PFSK-1 (cell line): ENCODE data around the gene AZIN2.

ENCODE experiments used
- FOXP2 ChIP-seq: optimal IDR thresholded peaks from 2 replicates; pipeline ENCODE3; 2011; ENCODE audit warnings: borderline replicate concordance, control low read depth, inconsistent platforms; ENCODE audit not compliant: insufficient read depth; ENCODE audit errors: extremely low read length, extremely low read depth
- POLR2AphosphoS5 ChIP-seq: IDR thresholded peaks from 2 replicates; pipeline ENCODE4 v1.6.1; 2012; ENCODE audit warnings: low read depth, mild to moderate bottlenecking, control low read depth, low read length, moderate library complexity
- SIN3A ChIP-seq: IDR thresholded peaks from 2 replicates; pipeline ENCODE4 v1.6.1; 2012; ENCODE audit warnings: mild to moderate bottlenecking, low read length, moderate library complexity, borderline replicate concordance; ENCODE audit not compliant: insufficient read depth
- TAF1 ChIP-seq: IDR thresholded peaks from 2 replicates; pipeline ENCODE4 v1.6.1; 2012; ENCODE audit warnings: low read length, control low read depth, borderline replicate concordance; ENCODE audit not compliant: insufficient read depth
- TF ChIP-seq, protein P1 (sequence below), 2 experiments: IDR thresholded peaks; 2 replicates each; pipeline versions ENCODE4 v1.6.1 to v1.8.0; 2011 to 2012; ENCODE audit warnings: low read depth in 2 of 2, low read length in 2 of 2, control low read depth in 1 of 2, inconsistent platforms in 1 of 2, mild to moderate bottlenecking in 1 of 2, moderate library complexity in 1 of 2; ENCODE audit not compliant: insufficient read depth in 1 of 2

The AZIN2 gene

DNA sequence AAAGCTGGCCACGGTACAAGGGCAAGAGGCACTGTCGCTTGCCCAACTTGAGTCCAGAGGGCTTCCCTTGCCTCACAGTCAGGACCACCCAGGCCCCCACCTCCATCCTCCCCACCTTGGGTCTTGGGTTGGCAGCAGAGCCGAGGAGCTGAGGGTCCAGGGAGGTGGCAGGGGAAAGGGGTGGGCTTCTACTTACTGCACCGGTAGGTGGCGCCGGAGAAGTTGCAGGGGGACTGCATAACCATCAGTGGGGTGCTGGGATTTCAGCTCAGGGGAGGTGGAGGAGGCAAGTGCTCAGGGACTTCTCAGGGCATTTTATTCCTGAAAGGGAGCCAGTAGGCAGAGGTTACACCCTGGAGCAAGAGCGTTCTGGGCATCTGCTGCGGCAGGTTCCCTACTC, 56.8 kb downstream of the AZIN2 start:
- TF ChIP-seq POLR2AphosphoS5: no peak
- no peak for TF ChIP-seq FOXP2
- no peak for TF ChIP-seq TAF1
- TF ChIP-seq, protein P1, sequence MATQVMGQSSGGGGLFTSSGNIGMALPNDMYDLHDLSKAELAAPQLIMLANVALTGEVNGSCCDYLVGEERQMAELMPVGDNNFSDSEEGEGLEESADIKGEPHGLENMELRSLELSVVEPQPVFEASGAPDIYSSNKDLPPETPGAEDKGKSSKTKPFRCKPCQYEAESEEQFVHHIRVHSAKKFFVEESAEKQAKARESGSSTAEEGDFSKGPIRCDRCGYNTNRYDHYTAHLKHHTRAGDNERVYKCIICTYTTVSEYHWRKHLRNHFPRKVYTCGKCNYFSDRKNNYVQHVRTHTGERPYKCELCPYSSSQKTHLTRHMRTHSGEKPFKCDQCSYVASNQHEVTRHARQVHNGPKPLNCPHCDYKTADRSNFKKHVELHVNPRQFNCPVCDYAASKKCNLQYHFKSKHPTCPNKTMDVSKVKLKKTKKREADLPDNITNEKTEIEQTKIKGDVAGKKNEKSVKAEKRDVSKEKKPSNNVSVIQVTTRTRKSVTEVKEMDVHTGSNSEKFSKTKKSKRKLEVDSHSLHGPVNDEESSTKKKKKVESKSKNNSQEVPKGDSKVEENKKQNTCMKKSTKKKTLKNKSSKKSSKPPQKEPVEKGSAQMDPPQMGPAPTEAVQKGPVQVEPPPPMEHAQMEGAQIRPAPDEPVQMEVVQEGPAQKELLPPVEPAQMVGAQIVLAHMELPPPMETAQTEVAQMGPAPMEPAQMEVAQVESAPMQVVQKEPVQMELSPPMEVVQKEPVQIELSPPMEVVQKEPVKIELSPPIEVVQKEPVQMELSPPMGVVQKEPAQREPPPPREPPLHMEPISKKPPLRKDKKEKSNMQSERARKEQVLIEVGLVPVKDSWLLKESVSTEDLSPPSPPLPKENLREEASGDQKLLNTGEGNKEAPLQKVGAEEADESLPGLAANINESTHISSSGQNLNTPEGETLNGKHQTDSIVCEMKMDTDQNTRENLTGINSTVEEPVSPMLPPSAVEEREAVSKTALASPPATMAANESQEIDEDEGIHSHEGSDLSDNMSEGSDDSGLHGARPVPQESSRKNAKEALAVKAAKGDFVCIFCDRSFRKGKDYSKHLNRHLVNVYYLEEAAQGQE (IDR thresholded peaks at IDR 0.05; ENCODE audit: insufficient read depth in 1 of 2, low read depth in 2 of 2, low read length in 2 of 2): no peak

DNA sequence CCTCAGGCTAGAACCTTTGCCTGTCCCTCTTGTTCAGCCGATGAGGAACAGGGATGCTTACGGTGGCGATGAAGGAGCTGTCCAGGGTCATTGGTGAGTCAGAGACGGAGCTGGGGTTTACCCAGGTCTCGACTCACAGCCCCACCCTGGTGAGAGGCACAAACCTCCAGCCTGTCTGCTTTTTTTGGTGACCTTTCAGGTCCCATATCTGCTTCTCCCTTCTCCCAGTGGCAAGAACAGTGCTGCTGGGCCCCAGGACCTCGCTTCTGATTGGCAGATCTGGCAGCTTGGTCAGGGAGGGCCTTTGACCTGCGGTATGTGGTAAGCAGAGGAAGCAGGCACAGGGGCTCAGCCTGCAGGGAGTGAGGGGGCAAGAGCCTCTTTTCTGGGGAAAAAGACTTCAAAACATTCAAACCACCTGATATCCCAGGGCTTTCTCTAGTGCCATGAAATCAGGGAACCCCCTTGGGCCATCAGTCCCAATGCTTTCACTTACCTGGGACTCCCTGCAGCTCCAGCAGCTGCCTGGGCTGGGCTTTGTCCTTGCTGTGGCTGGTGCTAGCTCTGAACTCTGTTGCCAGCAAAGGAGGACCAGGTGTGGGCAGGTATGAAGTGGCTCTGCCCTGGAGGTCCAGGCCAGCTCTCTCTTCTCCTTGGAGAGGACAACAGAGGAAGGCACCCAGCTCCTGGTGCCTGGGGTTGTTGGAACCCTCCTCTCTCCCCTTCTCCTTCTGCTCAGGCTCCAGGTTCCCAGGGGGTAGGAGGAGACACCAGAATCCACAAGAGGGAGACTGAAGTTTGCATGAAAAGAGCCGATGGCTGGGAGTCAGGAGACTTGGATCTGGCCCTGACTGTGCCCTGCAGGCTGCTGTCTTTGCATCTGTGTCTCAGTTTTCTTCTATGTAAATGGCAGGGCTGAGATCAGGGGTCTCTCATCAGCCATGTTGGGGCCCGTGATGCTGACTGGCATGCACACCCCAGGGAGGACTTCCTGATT, 59.5 kb downstream of the AZIN2 start:
- no peak for TF ChIP-seq FOXP2
- TF ChIP-seq, protein P1 (IDR thresholded peaks at IDR 0.05; ENCODE audit: insufficient read depth in 1 of 2, low read depth in 2 of 2, low read length in 2 of 2): peak; percentile 74 to 85

DNA sequence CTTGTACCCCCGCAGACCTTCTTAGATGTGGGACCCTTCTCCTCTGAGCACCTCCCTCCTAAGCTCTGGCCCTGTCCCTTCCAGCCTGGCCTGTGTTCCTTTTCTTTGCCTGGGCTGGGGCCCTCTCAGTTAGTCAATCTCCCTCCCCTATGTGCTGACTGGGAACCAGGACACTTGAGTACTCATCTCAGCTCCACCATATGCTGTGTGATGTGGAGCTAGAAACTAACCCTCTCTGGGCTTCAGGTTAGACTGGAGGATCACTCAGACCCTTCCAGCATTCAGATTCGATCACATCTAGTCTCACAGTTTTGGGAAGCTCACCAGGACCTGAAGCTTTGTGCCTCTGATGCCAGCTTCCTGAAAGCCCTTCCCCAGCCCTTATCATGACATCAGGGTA, 60.3 kb downstream of the AZIN2 start:
- TF ChIP-seq SIN3A (no peak), TAF1 (no peak), POLR2AphosphoS5 (no peak), FOXP2 (no peak)
- TF ChIP-seq, protein P1 (IDR thresholded peaks at IDR 0.05; ENCODE audit: insufficient read depth in 1 of 2, low read depth in 2 of 2, low read length in 2 of 2): no peak

DNA sequence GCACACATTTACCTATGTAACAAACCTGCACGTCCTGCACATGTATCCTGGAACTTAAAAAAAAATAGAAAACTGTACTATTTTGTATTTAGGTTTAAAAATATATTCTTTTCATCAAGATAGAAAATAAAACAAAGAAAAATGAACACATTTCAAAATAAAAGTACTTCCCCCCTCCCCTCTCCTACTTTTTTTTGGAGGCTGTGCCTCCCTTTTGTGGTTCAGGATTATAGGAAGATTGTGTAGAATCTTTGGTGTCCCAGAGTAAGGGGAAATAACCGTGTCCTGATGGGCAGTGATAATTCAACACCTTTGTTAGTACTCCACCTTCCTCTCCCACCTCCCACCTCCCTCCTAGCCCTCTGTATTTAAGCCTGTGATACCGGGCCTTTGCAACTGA, 60.8 kb downstream of the AZIN2 start:
- TF ChIP-seq POLR2AphosphoS5: no peak
- TF ChIP-seq SIN3A: no peak
- no peak for TF ChIP-seq TAF1
- TF ChIP-seq, protein P1 (IDR thresholded peaks at IDR 0.05; ENCODE audit: insufficient read depth in 1 of 2, low read depth in 2 of 2, low read length in 2 of 2): no peak
- TF ChIP-seq FOXP2: no peak

DNA sequence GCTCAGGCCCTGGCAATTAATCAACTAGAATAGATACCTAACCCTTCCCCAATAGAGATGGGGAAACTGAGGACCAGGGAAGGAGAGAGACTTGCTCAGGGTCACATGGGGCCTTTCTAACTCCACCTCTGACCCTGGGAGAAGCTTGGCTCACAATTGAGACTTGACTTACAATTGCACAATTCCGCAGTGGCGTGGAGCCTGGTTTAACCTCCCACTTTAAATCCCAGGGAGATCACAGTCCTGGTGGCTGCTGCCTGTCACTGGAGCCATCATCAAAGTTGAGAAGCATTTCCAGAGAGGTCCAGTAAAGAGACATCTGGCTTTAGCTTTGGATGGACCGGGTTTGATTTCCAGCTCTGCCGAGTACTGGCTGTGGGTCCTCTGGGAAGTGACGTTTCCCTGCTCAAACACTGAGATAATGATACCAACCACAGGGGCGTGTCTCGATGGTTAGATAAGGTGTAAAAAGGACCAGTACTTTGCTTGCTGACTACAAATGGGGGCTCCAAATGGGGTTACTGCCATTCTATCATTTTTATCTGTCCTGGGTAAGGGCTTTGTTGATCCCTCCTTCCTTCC, 61.6 kb downstream of the AZIN2 start:
- TF ChIP-seq TAF1: no peak
- no peak for TF ChIP-seq FOXP2
- TF ChIP-seq, protein P1 (IDR thresholded peaks at IDR 0.05; ENCODE audit: insufficient read depth in 1 of 2, low read depth in 2 of 2, low read length in 2 of 2): no peak
- TF ChIP-seq SIN3A: no peak
- TF ChIP-seq POLR2AphosphoS5: no peak
